Kidney (tissue), 14 donors: ENCODE data around the gene ACAD9. TPM values are rescaled to one million over a fixed set of nuclear protein-coding genes. Genes with fewer than 3 reads are reported as not detected.

Source experiments
- DNase-seq, 5 donors: peaks; one replicate each; pipeline ENCODE4 v3.0.0-alpha.2; 2013 to 2020
- FAIRE-seq: peaks from 2 replicates; lab custom pipeline; 2012; peaks lifted over from hg19 to GRCh38; lab: Jason Lieb, UNC
- H3K27ac ChIP-seq, 2 donors: one replicate each; pipeline ENCODE4 v1.7.0; 2013; ENCODE audit warnings: low read depth in 2 of 2, low read length in 2 of 2, inconsistent platforms in 1 of 2
- H3K27me3 ChIP-seq: one replicate; pipeline ENCODE4 v1.7.1; 2013; ENCODE audit warnings: low read length, inconsistent platforms; ENCODE audit not compliant: control insufficient read depth, insufficient read depth
- H3K36me3 ChIP-seq, 3 donors: one replicate each; pipeline versions ENCODE4 v1.7.0 to v1.7.1; 2013; ENCODE audit warnings: low read length in 3 of 3, control low read depth in 1 of 3, inconsistent platforms in 1 of 3; ENCODE audit not compliant: insufficient read depth in 3 of 3, control insufficient read depth in 2 of 3
- H3K4me1 ChIP-seq, 3 donors: one replicate each; pipeline versions ENCODE4 v1.7.0 to v1.7.1; 2013; ENCODE audit warnings: low read length in 3 of 3, inconsistent platforms in 1 of 3, low read depth in 1 of 3; ENCODE audit not compliant: control insufficient read depth in 2 of 3, insufficient read depth in 2 of 3
- H3K4me3 ChIP-seq, 3 donors: one replicate each; pipeline versions ENCODE4 v1.7.0 to v1.8.1; 2013; ENCODE audit warnings: low read length in 3 of 3, control low read depth in 1 of 3, inconsistent platforms in 1 of 3
- H3K9ac ChIP-seq, 3 donors: one replicate each; pipeline versions ENCODE4 v1.7.0 to v1.7.1; 2013; ENCODE audit warnings: low read length in 3 of 3, control low read depth in 1 of 3, inconsistent platforms in 1 of 3
- H3K9me3 ChIP-seq, 3 donors: one replicate each; pipeline versions ENCODE4 v1.7.0 to v1.7.1; 2013; ENCODE audit warnings: low read length in 3 of 3, control low read depth in 1 of 3, inconsistent platforms in 1 of 3; ENCODE audit not compliant: control insufficient read depth in 2 of 3, insufficient read depth in 1 of 3
- CTCF ChIP-seq: IDR thresholded peaks from 3 replicates; pipeline ENCODE4 v1.5.1; 2012; ENCODE audit warnings: mild to moderate bottlenecking, moderate library complexity, borderline replicate concordance; ENCODE audit not compliant: insufficient read depth; ENCODE audit errors: extremely low read depth
- intact Hi-C: fragments of 100-400 bp; cut with DNase I; formaldehyde crosslinking; loops from one replicate; pipeline ENCODE4 v1.11.1; 2022
- polyA plus RNA-seq: library from polyadenylated mRNA; stranded (reverse); fragments of 350-450 nt; fragmentation: Illumina TruSeq; extraction: RNeasy Lipid Tissue Mini Kit (QIAGEN cat#74804); gene quantifications from one replicate; pipeline ENCODE4 v1.2.3, GENCODE V29; 2014; ENCODE audit warnings: low read depth, low replicate concordance; ENCODE audit not compliant: insufficient read depth
- total RNA-seq: library from RNA; stranded (reverse); fragmentation: NEBNext Ultra II Directional; extraction: Animal tissue kit (Norgen Biotek cat#: 25700); gene quantifications from one replicate; pipeline ENCODE4 v1.2.1, GENCODE V29; 2021
- donor health status: control.
- donor health status: control.
- donor health status: control.
- donor health status: control.
- donor health status: control.
- donor health status: DM: yes; HTN: yes; CAD: no.
- donor health status: Normal renal cell carcinoma (clear cell type).

Gene ACAD9
- total and polyA plus RNA-seq, 2 donors from 2014 or later = 36.2 to 50.2 TPM

- TF ChIP-seq CTCF = no peak
Measured at GRCh38 chr3:128867200-128868125, 12.0 kb upstream of the ACAD9 start.

GRCh38 chr3:128870347-128870746, 9.1 kb upstream of the ACAD9 start:
- Histone ChIP-seq H3K4me1 (no peaks in the 10 kb centered on the region), H3K27ac (no peak overlapping the region), H3K36me3 (no peaks in the 10 kb centered on the region), H3K27me3 (no peaks in the 10 kb centered on the region), H3K4me3 (no peak overlapping the region), H3K9me3 (no peaks in the 10 kb centered on the region), H3K9ac (no peak overlapping the region)
- intact Hi-C loops = no loop called here
- DNase-seq = no peak
- no peak for FAIRE-seq
- no peak for TF ChIP-seq CTCF

More at GRCh38 chr3:128867200-128868125, 12.0 kb upstream of the ACAD9 start:
- intact Hi-C loops = no loop called here
- H3K9ac ChIP-seq = no peak overlapping the region
- no peak overlapping the region for H3K4me3 ChIP-seq
- DNase-seq (no peak), FAIRE-seq (no peak)
- H3K4me1 ChIP-seq = no peaks in the 10 kb centered on the region
- no peaks in the 10 kb centered on the region for H3K36me3 ChIP-seq
- H3K27ac ChIP-seq = no peak overlapping the region
- H3K27me3 ChIP-seq = no peaks in the 10 kb centered on the region
- H3K9me3 ChIP-seq = no peaks in the 10 kb centered on the region

DNA sequence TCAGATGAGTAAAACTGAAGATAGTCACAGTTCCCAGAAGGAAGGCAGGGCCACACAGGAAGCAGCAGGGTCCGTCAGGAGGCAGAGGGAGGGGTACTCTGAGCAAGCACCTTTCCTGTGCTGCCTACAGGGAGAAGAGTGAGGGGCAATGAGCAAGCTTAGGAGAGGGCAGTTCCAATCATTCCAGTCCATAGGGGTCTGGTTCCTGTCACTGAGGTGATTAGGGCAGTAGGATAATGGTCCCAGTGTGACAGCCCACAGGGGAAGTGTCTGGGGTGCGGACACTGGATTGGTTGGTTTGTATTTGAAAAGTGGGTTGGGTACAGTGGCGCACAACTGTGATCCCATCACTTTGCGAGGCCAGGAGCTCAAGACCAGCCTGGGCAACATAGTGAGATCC, 7.1 kb upstream of the ACAD9 start:
- Histone ChIP-seq H3K4me3 (no peak overlapping the region), H3K9ac (no peak overlapping the region), H3K4me1 (no peaks in the 10 kb centered on the region), H3K9me3 (no peaks in the 10 kb centered on the region), H3K27me3 (no peaks in the 10 kb centered on the region), H3K27ac (no peak overlapping the region), H3K36me3 (no peaks in the 10 kb centered on the region)
- TF ChIP-seq CTCF = no peak
- DNase-seq = no peak
- no peak for FAIRE-seq
- intact Hi-C loops = no loop called here
